GM18502 (cell line): ENCODE results near the gene CHAF1A.

ENCODE experiments used
- ATAC-seq: cut with Tn5 transposase; IDR thresholded peaks from one replicate; pipeline ENCODE4 v1.9.1; 2021; ENCODE audit warnings: mild to moderate bottlenecking; ENCODE audit not compliant: unreplicated experiment, poor library complexity

Gene CHAF1A

GRCh38 chr19:4376991-4377781 lies 25.3 kb upstream of the CHAF1A start:
- no peak for ATAC-seq

DNA sequence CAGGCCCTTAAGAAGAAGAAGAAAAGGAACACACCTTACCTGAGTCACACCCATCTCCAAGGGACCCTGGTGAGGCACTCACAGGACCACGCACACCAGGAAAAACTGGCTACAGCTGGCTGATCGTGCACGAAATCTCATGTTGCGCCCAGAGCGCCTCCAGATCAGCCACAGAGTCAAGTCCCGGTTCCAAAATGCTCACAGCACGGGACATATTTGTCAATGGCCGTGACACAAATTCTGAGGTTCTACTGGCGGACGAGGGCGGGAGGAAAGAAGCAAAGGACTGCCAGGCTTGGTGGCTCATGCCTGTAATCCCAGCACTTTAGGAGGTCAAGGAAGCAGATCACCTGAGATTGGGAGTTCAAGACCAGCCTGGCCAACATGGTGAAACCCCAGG lies 23.6 kb upstream of the CHAF1A start:
- ATAC-seq = no peak

DNA sequence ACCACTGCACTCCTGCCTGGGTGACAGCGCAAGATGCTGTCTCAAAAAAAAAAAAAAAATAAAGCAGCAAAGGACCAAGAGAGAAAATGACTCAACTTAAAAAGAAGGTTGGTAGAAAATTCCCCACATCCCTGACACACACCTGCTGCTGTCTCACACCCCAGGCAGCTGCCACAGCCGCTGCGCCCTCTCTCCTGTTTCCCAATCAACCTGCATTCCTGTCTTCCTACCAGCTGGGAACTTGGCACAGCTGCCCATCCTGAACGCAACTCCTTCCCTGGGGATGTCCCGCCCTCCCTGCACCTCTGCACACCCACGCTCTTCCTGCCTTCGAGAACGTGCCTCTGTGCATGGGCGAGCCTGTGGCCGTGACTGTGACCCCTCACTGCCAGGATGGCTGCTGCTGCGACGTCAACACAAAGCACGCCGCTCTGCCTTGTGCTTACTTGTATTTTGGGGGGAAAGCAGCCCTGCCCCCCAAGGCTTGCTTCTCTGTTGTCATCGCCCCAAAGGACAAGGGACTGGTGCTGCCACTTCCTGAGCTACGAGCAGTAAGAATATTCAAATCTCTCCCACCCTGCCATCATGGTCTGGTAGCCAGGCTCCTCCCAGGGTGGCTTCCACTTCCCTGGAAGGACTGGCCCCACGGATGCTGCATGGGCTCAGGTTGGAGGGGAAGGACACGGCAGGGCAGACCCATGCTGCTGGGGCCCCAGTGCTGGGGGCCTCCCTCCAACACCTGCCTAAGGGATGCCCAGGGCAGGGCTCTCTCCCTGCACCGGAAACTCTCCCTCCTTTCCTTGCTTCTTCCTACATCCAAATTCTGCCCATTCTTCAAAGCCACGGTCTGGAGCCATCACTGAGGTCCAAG lies 22.8 kb upstream of the CHAF1A start:
- no peak for ATAC-seq

DNA sequence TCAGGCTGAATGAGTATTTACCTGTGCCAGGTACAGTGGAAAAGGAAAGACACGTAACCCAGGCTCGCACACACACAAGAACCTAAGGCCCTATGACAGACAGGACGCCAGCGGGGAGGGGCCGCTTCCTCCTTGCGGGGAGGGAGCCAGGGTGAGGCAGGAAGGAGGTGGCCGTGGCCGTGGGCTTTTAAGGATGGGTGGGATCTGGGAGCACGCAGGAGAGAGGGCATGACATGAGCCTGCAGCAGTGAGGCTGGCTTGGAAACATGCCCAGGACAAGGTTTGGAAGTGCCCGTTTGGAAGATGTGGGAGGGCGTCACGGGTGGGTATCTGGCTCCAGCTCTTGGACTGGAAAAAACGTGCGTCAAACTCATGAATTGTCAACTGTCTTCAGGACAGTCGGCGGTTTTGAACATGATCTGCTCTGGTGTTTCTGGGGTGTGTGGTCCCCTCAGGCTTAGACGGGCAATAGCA lies 22.1 kb upstream of the CHAF1A start:
- ATAC-seq = no peak

DNA sequence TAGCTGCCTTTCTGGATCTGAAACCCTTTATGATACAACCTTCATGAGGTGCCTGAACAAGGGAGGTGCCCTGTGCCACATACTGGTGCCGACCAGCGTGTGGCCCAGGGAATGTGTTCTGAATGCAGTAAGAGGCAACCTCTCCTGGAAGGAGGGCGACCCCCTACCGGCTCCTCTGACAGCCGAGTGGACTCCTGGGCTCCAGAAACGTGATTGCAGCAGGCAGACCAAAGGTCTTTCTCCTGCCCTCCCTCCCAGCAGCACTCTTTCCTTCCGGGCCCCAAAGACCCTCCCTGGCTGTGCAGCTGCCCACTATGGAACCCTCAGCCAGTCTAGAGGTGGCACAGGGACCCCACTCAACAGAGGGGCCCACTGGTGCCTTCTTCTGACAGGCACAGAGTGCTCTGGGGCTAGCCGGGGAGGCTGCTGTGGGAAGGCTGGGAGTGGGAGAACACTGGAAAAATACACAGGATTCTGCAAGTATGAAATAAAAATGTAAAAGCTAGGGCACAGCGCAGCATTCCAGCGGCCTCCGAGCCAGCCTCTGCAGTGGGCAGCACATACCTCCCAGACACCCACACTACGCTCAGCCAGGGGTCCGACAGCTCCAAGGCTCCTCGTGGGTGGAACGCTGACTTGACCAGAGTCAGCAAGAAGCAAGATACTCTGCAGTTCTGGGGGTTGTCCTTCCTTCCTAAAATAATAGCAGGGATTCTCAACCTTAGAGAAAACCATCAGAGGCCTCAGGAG lies 17.0 kb upstream of the CHAF1A start:
- no peak for ATAC-seq

DNA sequence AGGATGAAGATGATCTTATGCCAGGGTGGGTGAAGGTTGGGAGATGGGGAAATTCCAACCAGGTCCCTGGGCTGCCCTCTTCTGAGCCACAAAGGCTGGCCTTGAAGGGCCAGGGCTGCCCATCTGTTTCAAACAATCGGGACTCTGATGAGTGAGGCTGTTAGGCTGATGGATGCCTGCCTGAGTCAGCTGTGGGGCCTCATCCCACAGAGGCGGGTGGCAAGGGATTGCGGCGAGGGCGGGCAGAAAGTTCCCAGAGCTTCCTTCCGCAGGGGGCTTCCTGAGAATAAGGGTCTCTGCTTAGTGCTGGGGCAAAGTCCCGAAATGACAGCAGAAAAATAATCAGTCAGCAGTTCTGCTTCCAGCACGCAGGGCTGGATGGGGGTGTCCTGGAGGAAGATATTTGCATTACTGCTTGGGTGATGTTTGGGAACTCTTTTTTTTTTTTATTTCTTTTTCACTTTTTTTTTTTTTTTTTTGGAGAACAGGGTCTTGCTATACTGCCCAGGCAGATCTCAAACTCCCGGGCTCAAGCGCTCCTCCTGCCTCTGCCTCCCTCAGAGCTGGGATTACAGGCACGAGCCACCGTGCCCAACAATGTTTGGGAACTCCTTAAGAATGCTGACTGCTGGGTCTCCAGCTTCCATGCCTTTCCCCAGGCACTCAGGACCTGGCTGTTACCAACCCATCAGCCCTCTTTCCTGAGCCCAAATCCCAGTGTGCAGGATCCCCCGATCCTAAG lies 16.2 kb upstream of the CHAF1A start:
- no peak for ATAC-seq

- ATAC-seq = no peak
These were observed 13.9 kb upstream of the CHAF1A start for GRCh38 chr19:4388337-4389063.

DNA sequence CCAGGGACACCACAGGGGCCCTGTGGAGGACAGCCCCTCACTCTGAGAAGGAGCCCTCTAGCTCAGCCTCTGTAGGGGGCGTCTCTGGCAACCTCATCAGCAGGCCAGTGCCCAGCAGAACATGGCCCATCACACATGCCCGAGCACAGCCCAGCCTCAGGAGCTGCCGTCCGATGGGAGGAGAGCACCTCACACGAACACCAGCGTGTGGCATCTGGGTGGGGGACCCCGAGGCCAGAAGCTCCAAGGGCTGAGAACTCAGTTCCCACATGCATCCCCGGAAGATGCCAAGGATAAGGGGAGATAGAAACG lies 13.4 kb upstream of the CHAF1A start:
- no peak for ATAC-seq

GRCh38 chr19:4389511-4390016 lies 12.9 kb upstream of the CHAF1A start:
- no peak for ATAC-seq

- no peak for ATAC-seq
These were observed 12.3 kb upstream of the CHAF1A start for GRCh38 chr19:4390017-4390566.

- ATAC-seq = no peak
These were observed 11.7 kb upstream of the CHAF1A start for GRCh38 chr19:4390567-4391305.

DNA sequence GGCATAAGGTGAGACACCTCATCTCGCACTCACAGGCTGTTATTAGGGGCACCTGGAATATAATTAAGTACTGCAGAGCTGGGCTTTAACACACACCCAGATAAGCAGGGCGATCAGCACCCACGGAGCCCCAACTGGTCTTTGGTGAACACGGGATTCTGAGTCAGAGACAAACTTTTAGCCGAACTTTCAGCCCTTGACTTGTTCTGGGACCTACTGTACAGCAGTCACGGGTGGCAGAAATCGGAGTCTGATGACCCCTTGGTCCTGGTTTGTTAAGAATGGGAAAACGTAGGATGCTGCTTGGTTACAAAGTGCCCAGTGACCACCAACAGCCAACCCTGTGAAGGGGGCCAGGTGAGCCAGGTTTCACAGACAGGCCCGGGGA lies 11.1 kb upstream of the CHAF1A start:
- no peak for ATAC-seq

DNA sequence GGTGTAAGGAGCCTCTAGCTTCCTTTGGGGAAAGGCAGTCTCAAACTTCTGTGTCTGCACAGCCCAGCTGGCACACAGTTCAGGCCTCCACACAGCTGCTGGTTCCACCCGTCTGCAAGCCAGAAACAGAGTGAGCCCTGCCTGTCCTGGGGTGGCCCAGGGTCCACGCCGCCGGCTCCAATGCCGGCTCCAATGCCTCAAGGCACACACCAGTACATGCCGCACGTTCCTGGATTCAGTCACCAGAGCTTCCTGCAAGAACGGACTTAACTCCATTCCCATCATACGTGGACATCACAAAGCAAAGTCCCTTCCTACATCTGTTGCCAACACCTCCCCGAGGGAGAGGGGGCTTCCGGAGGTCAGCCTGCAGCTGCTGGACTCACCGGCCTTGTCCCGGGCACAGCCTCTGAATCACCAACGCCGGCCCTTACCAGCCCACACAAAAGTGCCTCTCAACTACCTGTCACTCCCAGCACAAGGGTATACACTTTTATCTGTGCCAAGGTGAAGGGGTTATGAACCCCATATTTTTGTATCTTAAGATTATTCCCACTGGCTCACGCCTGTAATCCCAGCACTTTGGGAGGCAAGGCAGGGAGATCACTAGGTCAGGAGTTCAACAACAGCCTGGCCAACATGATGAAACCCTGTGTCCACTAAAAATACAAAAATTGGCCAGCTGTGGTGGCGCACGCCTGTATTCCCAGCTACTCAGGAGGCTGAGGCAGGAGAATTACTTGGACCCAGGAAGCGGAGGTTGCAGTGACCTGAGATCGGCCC lies 10.5 kb upstream of the CHAF1A start:
- no peak for ATAC-seq

DNA sequence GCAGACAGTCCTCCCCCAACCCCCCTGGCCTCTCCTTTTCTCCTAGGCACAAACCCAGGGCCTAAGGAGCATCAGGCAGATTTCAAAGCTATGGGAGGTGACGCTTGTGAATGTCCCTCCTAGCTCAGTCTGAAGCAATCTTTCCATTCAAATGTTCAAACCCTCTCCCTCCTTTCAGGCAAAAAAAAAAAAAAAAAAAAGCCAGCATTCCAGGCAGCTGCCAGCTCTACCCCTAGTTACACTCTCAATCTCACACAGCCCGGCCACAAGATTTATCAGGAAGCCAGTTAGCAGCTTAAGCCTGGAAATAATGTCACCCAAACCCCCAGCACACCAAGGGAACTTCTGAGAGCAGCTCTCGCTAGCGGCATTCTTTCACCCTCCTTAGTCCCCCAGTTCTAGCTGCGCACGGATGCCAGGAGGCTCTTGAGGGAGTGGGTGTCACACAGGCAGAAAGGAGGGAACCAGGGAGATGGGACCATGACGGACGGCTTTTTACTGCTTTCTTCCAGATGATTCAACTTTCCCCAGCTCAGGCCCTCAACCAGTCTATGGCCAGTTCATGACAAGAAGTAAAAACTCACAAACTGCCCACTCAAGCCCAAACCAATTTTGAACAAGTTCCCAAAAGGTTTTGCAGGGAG lies 8.4 kb upstream of the CHAF1A start:
- ATAC-seq = no peak

- ATAC-seq = no peak
These were observed 5.3 kb upstream of the CHAF1A start for GRCh38 chr19:4396949-4397783.

GRCh38 chr19:4399812-4400134 lies 2.7 kb upstream of the CHAF1A start:
- no peak for ATAC-seq
